ENCODE results near the gene MBNL1. TPM values are rescaled to one million over a fixed set of nuclear protein-coding genes. Genes with fewer than 3 reads are reported as not detected.

Gene MBNL1
- total RNA-seq, 1 experiment from 2014 or later: 140 TPM

DNA sequence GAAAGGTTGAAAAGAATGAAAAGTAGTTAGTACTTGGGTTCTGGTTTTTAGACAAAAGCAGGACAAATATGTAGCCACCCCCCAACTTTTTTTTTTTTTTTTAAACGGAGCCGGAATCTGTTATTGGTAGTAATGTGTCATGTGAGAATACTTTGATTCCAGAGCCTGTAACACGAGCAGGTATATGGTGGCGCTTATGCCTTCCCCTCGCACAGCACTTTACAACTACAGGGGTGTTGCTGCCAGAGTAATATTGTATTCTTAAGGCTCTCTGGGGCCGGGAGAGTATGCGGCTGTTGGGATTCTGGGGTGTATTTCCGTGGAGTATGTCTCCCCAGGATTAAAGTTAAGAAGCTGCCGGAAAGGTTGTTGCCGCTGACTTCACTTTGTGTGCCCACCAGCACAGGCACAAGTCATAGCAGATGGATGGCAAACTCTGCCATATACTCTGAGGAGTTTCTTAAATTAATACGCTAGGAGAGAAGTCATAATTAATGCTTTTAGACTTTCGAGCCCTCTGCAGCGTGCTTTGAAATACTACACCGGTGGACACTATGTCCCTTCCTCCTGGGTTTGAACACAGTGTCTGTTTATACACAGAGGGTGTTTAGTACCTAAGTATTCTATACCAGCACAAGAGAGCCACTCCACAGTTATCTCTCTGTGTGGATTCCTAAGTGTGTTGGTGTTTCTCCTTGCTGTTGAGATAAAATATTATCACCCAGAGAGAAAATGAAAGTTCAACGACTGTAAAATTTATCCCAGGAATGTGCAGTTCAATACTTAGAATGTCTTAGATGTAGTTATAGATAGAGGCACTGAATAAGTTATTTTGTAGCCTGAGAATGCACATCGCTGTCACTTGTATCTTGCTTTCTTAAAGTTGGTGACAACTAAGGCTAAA, 1.4 kb downstream of the MBNL1 start:
- in situ Hi-C loops (cut with HindIII; ENCODE audit: low pct_unique_long_range_greater_than_20kb, low sequenced_read_pairs) (no loop called here), intact Hi-C loops (cut with micrococcal nuclease; ENCODE audit: unreplicated experiment) (loop anchor here (5.0 kb wide), 1 partner anchor 172 kb away; no protein-coding TSS in a partner anchor)
- Histone ChIP-seq H3K36me3 (ENCODE audit: control insufficient read depth, insufficient read depth, low read length) (peaks cover 6% of the 10 kb centered on the region), H3K27me3 (ENCODE audit: control insufficient read depth, insufficient read depth, low read length) (no peaks in the 10 kb centered on the region), H3K4me3 (ENCODE audit: low read depth in 2 of 2, low read length in 2 of 2) (peak overlapping the region; percentile 90 to 99), H3K27ac (ENCODE audit: low read length) (peak overlapping the region; percentile 99), H3K4me1 (ENCODE audit: control insufficient read depth, insufficient read depth, low read length) (peaks cover 48% of the 10 kb centered on the region), H3K9me3 (ENCODE audit: control insufficient read depth, insufficient read depth, low read depth, low read length) (no peaks in the 10 kb centered on the region)
- DNase-seq (ENCODE audit: low read depth, low spot score) (no peak), ATAC-seq (peak; percentile 54)
- ChIA-PET CTCF (interaction anchor here (0.6 kb wide), 1 partner anchor 76 kb away, joined by 3 read pairs; no protein-coding TSS in a partner anchor), POLR2A (interaction anchor here (0.7 kb wide), 3 partner anchors 49 to 111 kb away, joined by 8 to 13 read pairs (median 9); no protein-coding TSS in a partner anchor)
- TSS peak; percentile 72 for BruUV-seq (replicated peaks)
- TF ChIP-seq, protein P1, sequence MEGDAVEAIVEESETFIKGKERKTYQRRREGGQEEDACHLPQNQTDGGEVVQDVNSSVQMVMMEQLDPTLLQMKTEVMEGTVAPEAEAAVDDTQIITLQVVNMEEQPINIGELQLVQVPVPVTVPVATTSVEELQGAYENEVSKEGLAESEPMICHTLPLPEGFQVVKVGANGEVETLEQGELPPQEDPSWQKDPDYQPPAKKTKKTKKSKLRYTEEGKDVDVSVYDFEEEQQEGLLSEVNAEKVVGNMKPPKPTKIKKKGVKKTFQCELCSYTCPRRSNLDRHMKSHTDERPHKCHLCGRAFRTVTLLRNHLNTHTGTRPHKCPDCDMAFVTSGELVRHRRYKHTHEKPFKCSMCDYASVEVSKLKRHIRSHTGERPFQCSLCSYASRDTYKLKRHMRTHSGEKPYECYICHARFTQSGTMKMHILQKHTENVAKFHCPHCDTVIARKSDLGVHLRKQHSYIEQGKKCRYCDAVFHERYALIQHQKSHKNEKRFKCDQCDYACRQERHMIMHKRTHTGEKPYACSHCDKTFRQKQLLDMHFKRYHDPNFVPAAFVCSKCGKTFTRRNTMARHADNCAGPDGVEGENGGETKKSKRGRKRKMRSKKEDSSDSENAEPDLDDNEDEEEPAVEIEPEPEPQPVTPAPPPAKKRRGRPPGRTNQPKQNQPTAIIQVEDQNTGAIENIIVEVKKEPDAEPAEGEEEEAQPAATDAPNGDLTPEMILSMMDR (IDR thresholded peaks at IDR 0.05): no peak
- TF ChIP-seq TCF7L2 (IDR thresholded peaks at IDR 0.05; ENCODE audit: low read depth, low read length) (0 out of 2 replicates have a peak, but pooled peaks have one; percentile 16), POLR2AphosphoS5 (IDR thresholded peaks at IDR 0.05; ENCODE audit: low read depth, low read length) (no peak; the same call in 1 of the 2 replicates)

GRCh38 chr3:152270937-152271336, 2.2 kb downstream of the MBNL1 start:
- Histone ChIP-seq H3K9me3 (ENCODE audit: control insufficient read depth, insufficient read depth, low read depth, low read length) (no peaks in the 10 kb centered on the region), H3K4me3 (ENCODE audit: low read depth in 2 of 2, low read length in 2 of 2) (peak overlapping the region; percentile 90 to 99), H3K4me1 (ENCODE audit: control insufficient read depth, insufficient read depth, low read length) (peaks cover 50% of the 10 kb centered on the region), H3K27me3 (ENCODE audit: control insufficient read depth, insufficient read depth, low read length) (no peaks in the 10 kb centered on the region), H3K27ac (ENCODE audit: low read length) (peak overlapping the region; percentile 99), H3K36me3 (ENCODE audit: control insufficient read depth, insufficient read depth, low read length) (peaks cover 6% of the 10 kb centered on the region)
- BruUV-seq (replicated peaks): no TSS peak
- ChIA-PET CTCF (no interaction called here), POLR2A (no interaction called here)
- intact Hi-C loops (cut with micrococcal nuclease; ENCODE audit: unreplicated experiment): loop anchor here (5.0 kb wide), 1 partner anchor 171 kb away; no protein-coding TSS in a partner anchor
- ATAC-seq (no peak), DNase-seq (ENCODE audit: low read depth, low spot score) (no peak)
- in situ Hi-C loops (cut with HindIII; ENCODE audit: low pct_unique_long_range_greater_than_20kb, low sequenced_read_pairs): no loop called here
- TF ChIP-seq POLR2AphosphoS5 (IDR thresholded peaks at IDR 0.05; ENCODE audit: low read depth, low read length): no peak
- TF ChIP-seq, protein P1 (IDR thresholded peaks at IDR 0.05): no peak
- no peak for TF ChIP-seq SIN3A (IDR thresholded peaks at IDR 0.05; ENCODE audit: borderline replicate concordance, insufficient read depth, low read depth, low read length)
- no peak for TF ChIP-seq TCF7L2 (IDR thresholded peaks at IDR 0.05; ENCODE audit: low read depth, low read length)

GRCh38 chr3:152271501-152272236, 2.9 kb downstream of the MBNL1 start:
- ChIA-PET CTCF (no interaction called here), POLR2A (no interaction called here)
- no peak for TF ChIP-seq POLR2AphosphoS5 (IDR thresholded peaks at IDR 0.05; ENCODE audit: low read depth, low read length)
- no peak for TF ChIP-seq SIN3A (IDR thresholded peaks at IDR 0.05; ENCODE audit: borderline replicate concordance, insufficient read depth, low read depth, low read length)
- TF ChIP-seq REST (IDR thresholded peaks at IDR 0.05; ENCODE audit: insufficient read depth in 1 of 2, low read depth in 2 of 2, low read length in 1 of 2): no peak
- intact Hi-C loops (cut with micrococcal nuclease; ENCODE audit: unreplicated experiment) (loop anchor here (5.0 kb wide), 1 partner anchor 171 kb away; no protein-coding TSS in a partner anchor), in situ Hi-C loops (cut with HindIII; ENCODE audit: low pct_unique_long_range_greater_than_20kb, low sequenced_read_pairs) (no loop called here)
- peak overlapping the region; percentile 90 to 99 for H3K4me3 ChIP-seq (ENCODE audit: low read depth in 2 of 2, low read length in 2 of 2)
- no TSS peak for BruUV-seq (replicated peaks)
- peak overlapping the region; percentile 99 for H3K27ac ChIP-seq (ENCODE audit: low read length)
- no peaks in the 10 kb centered on the region for H3K9me3 ChIP-seq (ENCODE audit: control insufficient read depth, insufficient read depth, low read depth, low read length)
- ATAC-seq (no peak), DNase-seq (ENCODE audit: low read depth, low spot score) (no peak)
- H3K4me1 ChIP-seq (ENCODE audit: control insufficient read depth, insufficient read depth, low read length): peaks cover 44% of the 10 kb centered on the region
- no peaks in the 10 kb centered on the region for H3K27me3 ChIP-seq (ENCODE audit: control insufficient read depth, insufficient read depth, low read length)
- peaks cover 6% of the 10 kb centered on the region for H3K36me3 ChIP-seq (ENCODE audit: control insufficient read depth, insufficient read depth, low read length)

Measured in Panc1 (cell line).